Neural cell (in vitro differentiated cells): ENCODE results near the gene CDH9. TPM values are rescaled to one million over a fixed set of nuclear protein-coding genes. Genes with fewer than 3 reads are reported as not detected.
A peak's percentile ranks its signal among the peaks of the same experiment; 100 is the strongest.

Experiments used
- H2AFZ ChIP-seq: fragments of 200-600, 300-800 bp; sonication (generic), shearing (Covaris generic); 2 replicates; pipeline ENCODE4 v1.6.0; 2014; ENCODE audit warnings: low read depth, mild to moderate bottlenecking, antibody characterized with exemption, low read length, moderate library complexity
- H3F3A ChIP-seq: fragments of 200-600 bp; shearing (Covaris generic); 2 replicates; pipeline ENCODE4 v1.6.1; 2016; ENCODE audit warnings: mild to moderate bottlenecking, moderate library complexity, mixed read lengths, antibody characterized with exemption, low read length; ENCODE audit not compliant: insufficient read depth, poor library complexity, severe bottlenecking
- H3K27ac ChIP-seq: fragments of 200-600, 300-800 bp; sonication (generic), shearing (Covaris generic); 2 replicates; pipeline ENCODE4 v1.5.1; 2014; ENCODE audit warnings: mild to moderate bottlenecking, low read length, moderate library complexity
- H3K27me3 ChIP-seq: fragments of 300-800, 200-600 bp; sonication (generic), shearing (Covaris generic); 2 replicates; pipeline ENCODE4 v1.6.0; 2014; ENCODE audit warnings: mild to moderate bottlenecking, low read depth, low read length, moderate library complexity; ENCODE audit not compliant: insufficient read depth
- H3K36me3 ChIP-seq: fragments of 300-800, 200-600 bp; sonication (generic), shearing (Covaris generic); 2 replicates; pipeline ENCODE4 v1.5.1; 2014; ENCODE audit warnings: mild to moderate bottlenecking, antibody characterized with exemption, low read length, moderate library complexity; ENCODE audit not compliant: insufficient read depth
- H3K4me2 ChIP-seq: fragments of 300-800, 200-600 bp; sonication (generic), shearing (Covaris generic); 2 replicates; pipeline ENCODE4 v1.6.0; 2014; ENCODE audit warnings: mild to moderate bottlenecking, low read length
- H3K4me3 ChIP-seq: fragments of 300-800, 200-600 bp; sonication (generic), shearing (Covaris generic); 2 replicates; pipeline ENCODE4 v1.5.1; 2014; ENCODE audit warnings: mild to moderate bottlenecking, low read length, moderate library complexity
- H3K79me2 ChIP-seq: fragments of 200-600 bp; shearing (Covaris generic); replicated peaks from 2 replicates; pipeline ENCODE4 v1.6.0; 2014; ENCODE audit warnings: mild to moderate bottlenecking, low read length, moderate library complexity; ENCODE audit not compliant: insufficient read depth
- H3K9ac ChIP-seq: fragments of 300-800, 200-600 bp; sonication (generic), shearing (Covaris generic); 2 replicates; pipeline ENCODE4 v1.6.1; 2016; ENCODE audit warnings: mild to moderate bottlenecking, low read length, mixed read lengths
- H3K9me2 ChIP-seq: fragments of 200-600 bp; shearing (Covaris generic); 2 replicates; pipeline ENCODE4 v1.6.1; 2016; ENCODE audit warnings: mild to moderate bottlenecking, low read length, mixed read lengths; ENCODE audit not compliant: insufficient read depth
- H3K9me3 ChIP-seq: fragments of 200-600, 300-800 bp; sonication (generic), shearing (Covaris generic); 2 replicates; pipeline ENCODE4 v1.6.1; 2016; ENCODE audit warnings: mild to moderate bottlenecking, mixed run types, low read length, moderate library complexity, mixed read lengths
- H4K20me1 ChIP-seq: fragments of 200-600 bp; shearing (Covaris generic); 2 replicates; pipeline ENCODE4 v1.6.1; 2016; ENCODE audit warnings: mild to moderate bottlenecking, mixed run types; ENCODE audit not compliant: insufficient read depth
- CTCF ChIP-seq: fragments of 450-650 bp; IDR thresholded peaks from 2 replicates; pipeline ENCODE4 v1.5.1; 2014; ENCODE audit warnings: antibody characterized with exemption, mild to moderate bottlenecking, moderate library complexity; ENCODE audit not compliant: poor library complexity, severe bottlenecking
- EP300 ChIP-seq: fragments of 450-650 bp; conservative IDR thresholded peaks from 2 replicates; pipeline ENCODE4 v1.6.1; 2014; ENCODE audit warnings: antibody characterized with exemption, mild to moderate bottlenecking, moderate library complexity; ENCODE audit not compliant: poor library complexity, severe bottlenecking
- EZH2 ChIP-seq: fragments of 200-600, 300-800 bp; shearing (Covaris generic), sonication (generic); IDR thresholded peaks from 2 replicates; pipeline ENCODE4 v1.6.1; 2014; ENCODE audit warnings: antibody characterized with exemption, low read length, borderline replicate concordance, mild to moderate bottlenecking; ENCODE audit not compliant: insufficient read depth, poor library complexity, severe bottlenecking
- MXI1 ChIP-seq: fragments of 450-650 bp; conservative IDR thresholded peaks from 2 replicates; pipeline ENCODE4 v1.6.1; 2014; ENCODE audit warnings: antibody characterized with exemption, mild to moderate bottlenecking; ENCODE audit not compliant: poor library complexity, severe bottlenecking
- POLR2AphosphoS5 ChIP-seq: IDR thresholded peaks from 2 replicates; pipeline ENCODE4 v1.6.1; 2012
- RAD21 ChIP-seq: fragments of 450-650 bp; conservative IDR thresholded peaks from 2 replicates; pipeline ENCODE4 v1.6.1; 2014; ENCODE audit warnings: antibody characterized with exemption, mild to moderate bottlenecking, moderate library complexity
- REST ChIP-seq: IDR thresholded peaks from 2 replicates; pipeline ENCODE4 v1.6.1; 2012; ENCODE audit warnings: borderline replicate concordance
- SMC3 ChIP-seq: fragments of 450-650 bp; conservative IDR thresholded peaks from 2 replicates; pipeline ENCODE4 v1.6.1; 2014; ENCODE audit warnings: antibody characterized with exemption, mild to moderate bottlenecking, moderate library complexity; ENCODE audit not compliant: poor library complexity
- TAF1 ChIP-seq: IDR thresholded peaks from 2 replicates; pipeline ENCODE4 v1.6.1; 2012; ENCODE audit warnings: low read depth
- polyA plus RNA-seq: library from polyadenylated mRNA; depleted of rRNA; stranded (reverse); fragments of >200 nt; gene quantifications from 2 replicates; pipeline ENCODE4 v1.2.3, GENCODE V29; 2014

Gene CDH9
- polyA plus RNA-seq, 1 donor from 2014 or later = 1.7 TPM

- no peaks in the 10 kb centered on the region for H3F3A ChIP-seq
- H4K20me1 ChIP-seq = no peaks in the 10 kb centered on the region
- H3K27me3 ChIP-seq = no peaks in the 10 kb centered on the region
- H3K4me2 ChIP-seq = no peak overlapping the region
- H3K36me3 ChIP-seq = no peaks in the 10 kb centered on the region
- no peak overlapping the region for H3K4me3 ChIP-seq
- TF ChIP-seq RAD21 (peak; percentile 80), TAF1 (no peak), CTCF (peak; percentile 70), MXI1 (no peak), POLR2AphosphoS5 (no peak), SMC3 (peak; percentile 74), EZH2 (no peak)
- H3K79me2 ChIP-seq = no peaks in the 10 kb centered on the region
- no peak overlapping the region for H3K27ac ChIP-seq
- no peaks in the 10 kb centered on the region for H3K9me3 ChIP-seq
- no peak overlapping the region for H3K9ac ChIP-seq
- no peak overlapping the region for H2AFZ ChIP-seq
- H3K9me2 ChIP-seq = no peaks in the 10 kb centered on the region
Measured at GRCh38 chr5:27020973-27021372, 17.4 kb downstream of the CDH9 start.

GRCh38 chr5:27015758-27016157 is 22.6 kb downstream of the CDH9 start:
- no peaks in the 10 kb centered on the region for H3K9me3 ChIP-seq
- no peak overlapping the region for H3K27ac ChIP-seq
- no peaks in the 10 kb centered on the region for H3K9me2 ChIP-seq
- H3K36me3 ChIP-seq = no peaks in the 10 kb centered on the region
- H3K79me2 ChIP-seq = no peaks in the 10 kb centered on the region
- TF ChIP-seq EZH2 (no peak), SMC3 (no peak), EP300 (no peak), REST (no peak), RAD21 (no peak), CTCF (no peak), POLR2AphosphoS5 (no peak), TAF1 (no peak), MXI1 (no peak)
- H3K9ac ChIP-seq = no peak overlapping the region
- H3K27me3 ChIP-seq = no peaks in the 10 kb centered on the region
- no peak overlapping the region for H3K4me2 ChIP-seq
- no peaks in the 10 kb centered on the region for H3F3A ChIP-seq
- H3K4me3 ChIP-seq = no peak overlapping the region
- no peaks in the 10 kb centered on the region for H4K20me1 ChIP-seq
- H2AFZ ChIP-seq = no peak overlapping the region
